PC-9 (cell line): ENCODE measurements around the gene ZSCAN20. TPM values are rescaled to one million over a fixed set of nuclear protein-coding genes. Genes with fewer than 3 reads are reported as not detected.

Experiments
- BruUV-seq: library from RNA; stranded (reverse); fragments of 400-500 nt; replicated peaks from 2 replicates; lab custom pipeline; 2021; lab: Mats Ljungman, UMichigan
- CTCF ChIA-PET: fragments of 300-600 bp; sonication (Branson Sonifier 250); formaldehyde crosslinking; loops from one replicate; lab custom pipeline; 2022; ENCODE audit warnings: antibody characterized with exemption; lab: Charles Lee
- POLR2A ChIA-PET: fragments of 300-600 bp; sonication (Branson Sonifier 250); formaldehyde crosslinking; loops from one replicate; lab custom pipeline; 2022; ENCODE audit warnings: antibody characterized with exemption; ENCODE audit not compliant: unreplicated experiment; lab: Charles Lee
- DNase-seq, 2 experiments: peaks; one replicate each; pipeline versions ENCODE4 v3.0.0 to v3.0.0-alpha.2; 2015 to 2022; ENCODE audit warnings: mixed read lengths in 1 of 2
- H2AFZ ChIP-seq: fragments of 200-600 bp; sonication (generic); 2 replicates; pipeline ENCODE4 v1.8.1; 2017; ENCODE audit warnings: antibody characterized with exemption
- H3F3A ChIP-seq: fragments of 200-600 bp; sonication (generic); 2 replicates; pipeline ENCODE4 v1.8.1; 2017; ENCODE audit warnings: antibody characterized with exemption, mild to moderate bottlenecking, low read depth; ENCODE audit not compliant: insufficient read depth
- H3K27ac ChIP-seq: fragments of 200-600 bp; sonication (generic); 2 replicates; pipeline ENCODE4 v1.6.1; 2016; ENCODE audit warnings: mixed run types
- H3K27me3 ChIP-seq: fragments of 200-600 bp; sonication (generic); 2 replicates; pipeline ENCODE4 v1.6.1; 2016; ENCODE audit warnings: low read depth, mixed run types; ENCODE audit not compliant: insufficient read depth
- H3K36me3 ChIP-seq: fragments of 200-600 bp; sonication (generic); 2 replicates; pipeline ENCODE4 v1.6.1; 2016; ENCODE audit warnings: low read depth, mixed run types
- H3K4me1 ChIP-seq: fragments of 200-600 bp; sonication (generic); replicated peaks from 2 replicates; pipeline ENCODE4 v1.6.1; 2016; ENCODE audit warnings: mixed run types; ENCODE audit not compliant: insufficient read depth
- H3K4me2 ChIP-seq: fragments of 200-600 bp; sonication (generic); 2 replicates; pipeline ENCODE4 v1.6.1; 2017; ENCODE audit warnings: mixed run types
- H3K4me3 ChIP-seq: fragments of 200-600 bp; sonication (generic); 2 replicates; pipeline ENCODE4 v1.6.1; 2016; ENCODE audit warnings: mixed run types
- H3K79me2 ChIP-seq: fragments of 200-600 bp; sonication (generic); 2 replicates; pipeline ENCODE4 v1.6.1; 2017; ENCODE audit warnings: low read depth, mixed run types
- H3K9me2 ChIP-seq: fragments of 200-600 bp; sonication (generic); 2 replicates; pipeline ENCODE4 v1.8.1; 2017; ENCODE audit warnings: mild to moderate bottlenecking; ENCODE audit not compliant: insufficient read depth
- H3K9me3 ChIP-seq: fragments of 200-600 bp; sonication (generic); 2 replicates; pipeline ENCODE4 v1.8.1; 2016; ENCODE audit warnings: low read depth; ENCODE audit not compliant: insufficient read depth
- H4K20me1 ChIP-seq: fragments of 200-600 bp; sonication (generic); 2 replicates; pipeline ENCODE4 v1.8.1; 2017; ENCODE audit not compliant: insufficient read depth
- CTCF ChIP-seq: fragments of 200-600 bp; sonication (generic); conservative IDR thresholded peaks from 2 replicates; pipeline ENCODE4 v1.6.1; 2017; ENCODE audit warnings: mixed run types, antibody characterized with exemption, mild to moderate bottlenecking, moderate library complexity
- EZH2 ChIP-seq: fragments of 200-600 bp; sonication (generic); IDR thresholded peaks from 2 replicates; pipeline ENCODE4 v1.8.0; 2017; ENCODE audit warnings: antibody characterized with exemption, low read depth
- intact Hi-C: fragments of 100-400 bp; cut with micrococcal nuclease; formaldehyde crosslinking; loops from one replicate; pipeline ENCODE4 v1.10.0; 2022; ENCODE audit not compliant: unreplicated experiment
- total RNA-seq: library from RNA; stranded (reverse); gene quantifications from 2 replicates; pipeline ENCODE4 v1.2.3, GENCODE V29; 2021

ZSCAN20 gene
- total RNA-seq, 1 experiment from 2014 or later, result 6.0 TPM

GRCh38 chr1:33497410-33497809 is 25.0 kb downstream of the ZSCAN20 start:
- CTCF ChIA-PET, result no interaction called here
- intact Hi-C loops, result no loop called here
- DNase-seq, result no peak

GRCh38 chr1:33500547-33500946 is 28.1 kb downstream of the ZSCAN20 start:
- Histone ChIP-seq H3K79me2 (no peaks in the 10 kb centered on the region), H2AFZ (no peak overlapping the region), H3K36me3 (no peaks in the 10 kb centered on the region; the same call in 1 of the 2 replicates), H3K9me3 (peaks cover 20% of the 10 kb centered on the region), H3K27me3 (no peaks in the 10 kb centered on the region), H3F3A (no peaks in the 10 kb centered on the region), H3K4me1 (no peaks in the 10 kb centered on the region), H4K20me1 (no peaks in the 10 kb centered on the region), H3K4me3 (no peak overlapping the region), H3K9me2 (no peaks in the 10 kb centered on the region), H3K27ac (no peak overlapping the region), H3K4me2 (no peak overlapping the region)
- peak in 1 of 2 experiments; percentile 8 for DNase-seq
- no TSS peak for BruUV-seq
- POLR2A ChIA-PET, result interaction anchor here (0.7 kb wide), 1 partner anchor 124 kb away, joined by 6 read pairs; no protein-coding TSS in a partner anchor
- TF ChIP-seq CTCF (peak; percentile 56), EZH2 (no peak)
- intact Hi-C loops, result no loop called here
- CTCF ChIA-PET, result interaction anchor here (0.6 to 0.7 kb wide), 4 partner anchors 162 to 970 kb away, joined by 3 to 10 read pairs (median 4); no protein-coding TSS in a partner anchor

More at GRCh38 chr1:33497410-33497809, 25.0 kb downstream of the ZSCAN20 start:
- no TSS peak for BruUV-seq
- Histone ChIP-seq H3K79me2 (no peaks in the 10 kb centered on the region), H3K4me2 (no peak overlapping the region), H3K9me2 (no peaks in the 10 kb centered on the region), H3F3A (no peaks in the 10 kb centered on the region), H2AFZ (no peak overlapping the region), H3K36me3 (peaks cover 4% of the 10 kb centered on the region; the same call in 1 of the 2 replicates), H3K4me1 (no peaks in the 10 kb centered on the region), H4K20me1 (no peaks in the 10 kb centered on the region), H3K27ac (no peak overlapping the region), H3K9me3 (peaks cover 47% of the 10 kb centered on the region), H3K27me3 (no peaks in the 10 kb centered on the region), H3K4me3 (no peak overlapping the region)
- POLR2A ChIA-PET, result no interaction called here
- no peak for TF ChIP-seq EZH2
- no peak for TF ChIP-seq CTCF

- peaks cover 12% of the 10 kb centered on the region for H3K9me3 ChIP-seq
- no peaks in the 10 kb centered on the region for H3K36me3 ChIP-seq
- no peak for DNase-seq
- H3K27me3 ChIP-seq, result no peaks in the 10 kb centered on the region
- H4K20me1 ChIP-seq, result no peaks in the 10 kb centered on the region
- no peaks in the 10 kb centered on the region for H3K9me2 ChIP-seq
- no peak overlapping the region for H3K4me3 ChIP-seq
- H3K27ac ChIP-seq, result no peak overlapping the region
- ChIA-PET POLR2A (no interaction called here), CTCF (no interaction called here)
- no peak overlapping the region for H2AFZ ChIP-seq
- H3F3A ChIP-seq, result no peaks in the 10 kb centered on the region; the same call in 1 of the 2 replicates
- no peaks in the 10 kb centered on the region for H3K4me1 ChIP-seq
- no peak for TF ChIP-seq EZH2
- TF ChIP-seq CTCF, result no peak
- BruUV-seq, result no TSS peak
- no peak overlapping the region for H3K4me2 ChIP-seq
- intact Hi-C loops, result no loop called here
- no peaks in the 10 kb centered on the region for H3K79me2 ChIP-seq
Measured at GRCh38 chr1:33501309-33501708, 28.9 kb downstream of the ZSCAN20 start.
